Right renal cortex interstitium (tissue), 3 donors: ENCODE results near the gene PPP6R1. TPM values are rescaled to one million over a fixed set of nuclear protein-coding genes. Genes with fewer than 3 reads are reported as not detected.

Experiments
- DNase-seq, 3 donors: peaks; one replicate each; pipeline ENCODE4 v3.0.0-alpha.2; 2013; ENCODE audit warnings: low read depth in 3 of 3, low spot score in 2 of 3
- polyA plus RNA-seq, 3 donors: library from polyadenylated mRNA; unstranded; fragments of 120-200 nt; gene quantifications; one replicate each; pipeline ENCODE4 v1.2.1, GENCODE V29; 2013; ENCODE audit not compliant: insufficient read length in 3 of 3

Gene PPP6R1
- polyA plus RNA-seq, 3 donors = 37.4 to 49.3 (median 39.1) TPM

DNA sequence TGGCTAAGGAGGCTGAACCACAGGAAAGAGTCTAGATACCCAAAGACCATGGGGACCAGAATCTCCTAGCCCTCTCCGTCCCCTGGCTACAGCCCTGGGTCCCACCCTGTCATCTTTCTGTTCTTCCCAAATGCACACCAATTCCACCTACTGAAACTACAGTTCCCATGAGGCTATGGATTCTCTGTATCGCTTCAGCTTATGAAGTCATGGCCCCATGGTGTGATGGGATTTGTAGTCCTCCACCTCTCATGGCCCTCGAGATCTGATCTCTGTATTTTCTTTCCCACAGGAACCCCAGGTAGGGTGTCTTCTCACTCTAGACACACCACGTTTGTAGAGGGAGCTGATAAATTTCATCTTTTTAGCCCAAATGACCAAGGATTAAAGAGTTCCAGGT lies 61.3 kb downstream of the PPP6R1 start:
- DNase-seq = no peak

DNA sequence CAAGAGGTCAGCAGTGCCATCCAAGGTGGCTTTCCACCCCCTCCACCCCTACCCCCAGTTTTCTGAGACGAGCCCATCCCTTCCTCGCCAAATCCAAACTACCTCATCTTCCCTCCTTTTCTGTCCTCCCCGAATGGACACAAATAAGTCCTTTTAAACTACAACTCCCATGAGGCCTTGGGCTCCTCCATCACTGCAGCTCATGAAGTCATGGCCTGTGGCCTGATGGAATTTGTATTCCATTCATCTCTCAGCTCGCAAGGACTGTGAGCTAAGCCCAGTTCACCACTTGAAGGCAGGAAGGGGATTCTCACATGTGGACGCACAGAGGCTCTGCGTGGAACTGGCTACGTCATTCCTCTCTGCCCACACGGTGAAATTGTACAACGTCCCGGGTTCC lies 62.0 kb downstream of the PPP6R1 start:
- DNase-seq = no peak

DNA sequence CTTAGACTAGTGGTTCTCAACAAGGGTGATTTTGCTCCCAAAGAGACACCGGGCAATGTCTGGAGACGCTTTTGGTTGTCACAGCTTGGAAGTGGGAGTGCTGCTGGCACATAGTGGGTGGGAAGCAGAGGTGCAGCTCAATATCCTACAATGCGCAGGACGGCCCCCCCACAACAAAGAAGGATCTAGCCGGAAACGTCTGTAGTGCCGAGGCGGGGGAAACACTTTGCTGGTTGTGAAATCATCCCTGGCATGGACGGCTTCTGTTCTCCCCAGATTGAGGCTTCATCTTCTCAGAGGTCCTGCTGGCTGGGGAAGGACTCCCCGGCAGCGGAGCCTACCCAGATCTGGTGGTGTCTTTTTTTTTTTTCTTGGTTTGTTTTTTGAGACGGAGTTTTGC lies 65.3 kb downstream of the PPP6R1 start:
- DNase-seq = no peak

- no peak for DNase-seq
These were observed 69.4 kb downstream of the PPP6R1 start for GRCh38 chr19:55189403-55189835.

DNA sequence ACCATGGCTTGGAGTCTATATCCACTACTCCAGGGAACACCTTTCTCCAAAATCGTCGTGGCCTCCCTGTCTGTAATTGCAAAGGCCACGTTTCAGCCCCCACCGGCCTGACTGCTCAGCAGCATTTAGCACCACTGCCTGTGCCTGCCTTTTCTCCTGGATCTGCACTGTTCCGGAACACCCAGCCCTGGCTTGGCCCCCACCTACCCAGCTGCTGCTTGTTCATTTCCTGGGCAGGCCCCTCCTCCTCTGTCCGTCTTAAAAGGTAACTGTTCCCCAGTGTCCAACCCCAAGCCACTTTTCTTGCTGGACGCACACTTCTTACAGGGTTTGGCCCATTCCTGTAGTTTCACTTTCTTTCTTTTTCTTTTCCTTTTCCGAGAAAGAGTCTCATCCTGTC lies 70.2 kb downstream of the PPP6R1 start:
- DNase-seq = no peak

- DNase-seq = no peak
These were observed 72.7 kb downstream of the PPP6R1 start for GRCh38 chr19:55186080-55186479.

GRCh38 chr19:55181740-55182139 lies 77.1 kb downstream of the PPP6R1 start:
- no peak for DNase-seq

Other genes with a start within 250 kb of the PPP6R1 start
- 1 to 10 TPM in 1 of 3 donors, under 1 TPM in 2; 0.31 to 1.1 (median 0.39) TPM for gene GP6, start 220.8 kb downstream of the PPP6R1 start, polyA plus RNA-seq
- 10 to 100 TPM; 16.9 to 21.0 (median 17.0) TPM for gene RDH13, start 195.9 kb downstream of the PPP6R1 start, polyA plus RNA-seq
- gene EPS8L1, start 183.1 kb downstream of the PPP6R1 start, polyA plus RNA-seq = 10 to 100 TPM; 40.0 to 48.6 (median 47.5) TPM
- gene PPP1R12C, start 141.4 kb downstream of the PPP6R1 start, polyA plus RNA-seq = 10 to 100 TPM; 60.0 to 64.3 (median 64.1) TPM
- gene TNNT1, start 109.8 kb downstream of the PPP6R1 start, polyA plus RNA-seq = 1 to 10 TPM; 2.1 to 7.7 (median 3.9) TPM
- 1 to 10 TPM; 2.9 to 4.9 (median 4.8) TPM for gene TNNI3, start 101.3 kb downstream of the PPP6R1 start, polyA plus RNA-seq
- gene DNAAF3, start 92.4 kb downstream of the PPP6R1 start, polyA plus RNA-seq = 1 to 10 TPM; 5.4 to 7.9 (median 6.9) TPM
- gene SYT5, start 78.7 kb downstream of the PPP6R1 start, polyA plus RNA-seq = under 1 TPM; 0.18 to 0.60 (median 0.41) TPM
- under 1 TPM; 0.04 to 0.07 (median 0.07) TPM for gene PTPRH, start 49.5 kb downstream of the PPP6R1 start, polyA plus RNA-seq
- gene TMEM86B, start 30.3 kb downstream of the PPP6R1 start, polyA plus RNA-seq = 1 to 10 TPM; 1.7 to 2.4 (median 2.2) TPM
- gene HSPBP1, start 21.1 kb upstream of the PPP6R1 start, polyA plus RNA-seq = 10 to 100 TPM; 23.1 to 29.3 (median 25.7) TPM
- 10 to 100 TPM; 11.5 to 13.1 (median 11.8) TPM for gene BRSK1, start 25.0 kb upstream of the PPP6R1 start, polyA plus RNA-seq
- gene TMEM150B, start 66.3 kb upstream of the PPP6R1 start, polyA plus RNA-seq = 1 to 10 TPM in 2 of 3 donors, under 1 TPM in 1; 0.83 to 1.6 (median 1.1) TPM
- gene KMT5C, start 80.9 kb upstream of the PPP6R1 start, polyA plus RNA-seq = 10 to 100 TPM; 12.1 to 13.9 (median 13.4) TPM
- gene COX6B2, start 95.7 kb upstream of the PPP6R1 start, polyA plus RNA-seq = under 1 TPM; 0.31 to 0.97 (median 0.54) TPM
- gene GARIN5B, start 104.2 kb upstream of the PPP6R1 start, polyA plus RNA-seq = under 1 TPM in 1 of 3 donors, not detected in 2; 0.06 TPM
- gene IL11, start 111.4 kb upstream of the PPP6R1 start, polyA plus RNA-seq = 1 to 10 TPM in 1 of 3 donors, under 1 TPM in 2; 0.69 to 1.0 (median 0.90) TPM
- gene TMEM190, start 117.8 kb upstream of the PPP6R1 start, polyA plus RNA-seq = under 1 TPM in 2 of 3 donors, not detected in 1; 0.23 to 0.36 TPM
- gene TMEM238, start 125.3 kb upstream of the PPP6R1 start, polyA plus RNA-seq = under 1 TPM; 0.15 to 0.42 (median 0.32) TPM
- 100 to 1,000 TPM; 731 to 916 (median 764) TPM for gene RPL28, start 126.9 kb upstream of the PPP6R1 start, polyA plus RNA-seq
- gene UBE2S, start 148.8 kb upstream of the PPP6R1 start, polyA plus RNA-seq = 10 to 100 TPM; 38.8 to 53.3 (median 46.7) TPM
- under 1 TPM; 0.11 to 0.19 (median 0.13) TPM for gene SHISA7, start 184.3 kb upstream of the PPP6R1 start, polyA plus RNA-seq
- 10 to 100 TPM; 28.7 to 38.3 (median 31.9) TPM for gene ISOC2, start 202.6 kb upstream of the PPP6R1 start, polyA plus RNA-seq
- gene C19orf85, start 205.7 kb upstream of the PPP6R1 start, polyA plus RNA-seq = not detected
- 1 to 10 TPM; 2.0 to 3.0 (median 3.0) TPM for gene ZNF628, start 217.6 kb upstream of the PPP6R1 start, polyA plus RNA-seq
- 10 to 100 TPM; 44.7 to 51.7 (median 45.9) TPM for gene NAT14, start 226.2 kb upstream of the PPP6R1 start, polyA plus RNA-seq
- gene SSC5D, start 229.4 kb upstream of the PPP6R1 start, polyA plus RNA-seq = 1 to 10 TPM; 1.1 to 1.6 (median 1.2) TPM